Measurements from ENCODE around the gene PRIMA1. TPM values are rescaled to one million over a fixed set of nuclear protein-coding genes. Genes with fewer than 3 reads are reported as not detected.

PRIMA1 gene
- total RNA-seq, 2 experiments from 2014 or later = not detected

- peaks cover 32% of the 10 kb centered on the region for H3K27me3 Mint-ChIP-seq
- H3K9me3 Mint-ChIP-seq (ENCODE audit: low read depth) = no peaks in the 10 kb centered on the region
- H3K4me3 Mint-ChIP-seq = no peak overlapping the region
- ATAC-seq (no peak), DNase-seq (no peak)
- no peaks in the 10 kb centered on the region for H3K4me1 Mint-ChIP-seq
- CTCF ChIA-PET = no interaction called here
- no peak overlapping the region for H3K27ac Mint-ChIP-seq
- H3K36me3 Mint-ChIP-seq = no peaks in the 10 kb centered on the region
Observed at GRCh38 chr14:93674343-93674742, 113.9 kb downstream of the PRIMA1 start.

- Mint-ChIP-seq H3K27me3 (peaks cover 19% of the 10 kb centered on the region), H3K4me3 (no peak overlapping the region), H3K9me3 (ENCODE audit: low read depth) (peaks cover 10% of the 10 kb centered on the region), H3K4me1 (no peaks in the 10 kb centered on the region), H3K36me3 (peaks cover 2% of the 10 kb centered on the region), H3K27ac (no peak overlapping the region)
- CTCF ChIA-PET = interaction anchor here (0.9 kb wide), 1 partner anchor 14 kb away, joined by 3 read pairs; no protein-coding TSS in a partner anchor
- ATAC-seq (no peak), DNase-seq (no peak)
Observed at GRCh38 chr14:93669632-93670031, 118.7 kb downstream of the PRIMA1 start.

Other genes starting within 250 kb of the PRIMA1 start
- not detected for gene FAM181A, start 138.9 kb upstream of the PRIMA1 start, total RNA-seq
- 100 to 1,000 TPM; 116 to 177 TPM for gene ASB2, start 188.1 kb upstream of the PRIMA1 start, total RNA-seq
- gene CCDC197, start 208.8 kb upstream of the PRIMA1 start, total RNA-seq = under 1 TPM in 1 of 2 experiments, not detected in 1; 0.14 TPM
- gene OTUB2, start 237.9 kb upstream of the PRIMA1 start, total RNA-seq = 1 to 10 TPM; 3.4 to 4.2 TPM

Measured in activated CD8-positive, alpha-beta memory T cell treated with anti-CD3 and anti-CD28 coated beads, Interleukin-2, amount 10 ng/mL, durations not matched to agents 7 days and 5 days (primary cell).